Breast epithelium (tissue), 4 donors: Measurements from ENCODE around the gene SIK3. TPM values are rescaled to one million over a fixed set of nuclear protein-coding genes. Genes with fewer than 3 reads are reported as not detected.
A peak's percentile ranks its signal among the peaks of the same experiment; 100 is the strongest.

ENCODE experiments used
- DNase-seq, 2 donors: peaks; one replicate each; pipeline ENCODE4 v3.0.0-alpha.2; 2019; ENCODE audit warnings: low spot score in 2 of 2
- H3K27ac ChIP-seq, 2 donors: fragments of 200-600 bp; sonication (generic) in 1 of 2; one replicate each; pipeline ENCODE4 v1.5.1; 2016 to 2019; ENCODE audit warnings: mild to moderate bottlenecking in 1 of 2
- H3K27me3 ChIP-seq, 2 donors: fragments of 200-600 bp; sonication (generic) in 1 of 2; one replicate each; pipeline versions ENCODE4 v1.5.1 to v1.6.0; 2017 to 2019; ENCODE audit warnings: control low read depth in 1 of 2, mild to moderate bottlenecking in 1 of 2
- H3K36me3 ChIP-seq: fragments of 200-600 bp; one replicate; pipeline ENCODE4 v1.5.1; 2019
- H3K4me1 ChIP-seq, 2 donors: fragments of 200-600 bp; sonication (generic); one replicate each; pipeline ENCODE4 v1.5.1; 2016 to 2019; ENCODE audit warnings: control low read depth in 1 of 2
- H3K4me3 ChIP-seq, 3 donors: fragments of 200-600 bp; sonication (generic); 1 replicate in 2 of 3; 2 replicates in 1 of 3; pipeline ENCODE4 v1.5.1; 2016 to 2019; ENCODE audit warnings: mild to moderate bottlenecking in 3 of 3, moderate library complexity in 2 of 3
- H3K9me3 ChIP-seq, 2 donors: fragments of 200-600 bp; sonication (generic) in 1 of 2; one replicate each; pipeline ENCODE4 v1.5.1; 2016 to 2019; ENCODE audit warnings: control low read depth in 1 of 2
- CTCF ChIP-seq, 3 donors: fragments of 450-650 bp; IDR thresholded peaks; one replicate each; pipeline ENCODE4 v1.5.1; 2016 to 2017; ENCODE audit warnings: antibody characterized with exemption in 3 of 3, mild to moderate bottlenecking in 3 of 3, moderate library complexity in 3 of 3
- POLR2A ChIP-seq: fragments of 450-650 bp; IDR thresholded peaks from one replicate; pipeline ENCODE4 v1.6.1; 2016; ENCODE audit warnings: antibody characterized with exemption, mild to moderate bottlenecking, moderate library complexity
- POLR2AphosphoS5 ChIP-seq, 3 donors: sonication (generic); formaldehyde crosslinking; IDR thresholded peaks; one replicate each; pipeline ENCODE4 v1.6.1; 2017; ENCODE audit warnings: antibody characterized with exemption in 3 of 3
- intact Hi-C: fragments of 100-400 bp; cut with DNase I; formaldehyde crosslinking; loops from one replicate; pipeline ENCODE4 v1.15.1; 2023; ENCODE audit warnings: low total_unique reads
- total RNA-seq, 3 donors: library from RNA; depleted of rRNA; stranded (reverse); fragments of >200 nt; gene quantifications; one replicate each; pipeline ENCODE4 v1.1.0, GENCODE V29; 2016

Gene SIK3
- total RNA-seq, 3 donors from 2014 or later: 26.9 to 110 (median 57.0) TPM

- TF ChIP-seq POLR2AphosphoS5 (IDR thresholded peaks at IDR 0.05) (no peak), POLR2A (no peak), CTCF (IDR thresholded peaks at IDR 0.05) (no peak)
- Histone ChIP-seq H3K9me3 (no peaks in the 10 kb centered on the region), H3K27ac (no peak within 1 kb of the TSS), H3K27me3 (no peaks in the 10 kb centered on the region), H3K4me3 (no peak within 1 kb of the TSS), H3K36me3 (no peaks in the 10 kb centered on the region), H3K4me1 (no peaks in the 10 kb centered on the region)
- DNase-seq: no peak
- intact Hi-C loops: no loop called here
Measured at GRCh38 chr11:116823031-116823843, 275.0 kb downstream of the SIK3 start, which contains the start of gene APOA4. TSS of gene APOA4 (minus strand) at chr11:116823304. CDS start at chr11:116823191, 113 bp downstream.

GRCh38 chr11:116822575-116822974, 275.7 kb downstream of the SIK3 start:
- TF ChIP-seq POLR2AphosphoS5 (IDR thresholded peaks at IDR 0.05): no peak
- TF ChIP-seq CTCF (IDR thresholded peaks at IDR 0.05): no peak
- TF ChIP-seq POLR2A: no peak
- no peak for DNase-seq
- intact Hi-C loops: no loop called here

GRCh38 chr11:116821050-116821918, 276.9 kb downstream of the SIK3 start:
- TF ChIP-seq POLR2AphosphoS5 (IDR thresholded peaks at IDR 0.05) (no peak), CTCF (IDR thresholded peaks at IDR 0.05) (no peak), POLR2A (no peak)
- no peaks in the 10 kb centered on the region for H3K4me1 ChIP-seq
- no peak overlapping the region for H3K27ac ChIP-seq
- H3K9me3 ChIP-seq: no peaks in the 10 kb centered on the region
- no peaks in the 10 kb centered on the region for H3K27me3 ChIP-seq
- H3K4me3 ChIP-seq: no peak overlapping the region
- intact Hi-C loops: no loop called here
- peak in 1 of 2 donors; percentile 46 for DNase-seq
- no peaks in the 10 kb centered on the region for H3K36me3 ChIP-seq

More at GRCh38 chr11:116822575-116822974, 275.7 kb downstream of the SIK3 start:
- Histone ChIP-seq H3K9me3 (no peaks in the 10 kb centered on the region), H3K27ac (no peak overlapping the region), H3K36me3 (no peaks in the 10 kb centered on the region), H3K4me1 (no peaks in the 10 kb centered on the region), H3K4me3 (no peak overlapping the region), H3K27me3 (no peaks in the 10 kb centered on the region)

GRCh38 chr11:116819049-116819448, 279.2 kb downstream of the SIK3 start:
- Histone ChIP-seq H3K27me3 (no peaks in the 10 kb centered on the region), H3K27ac (no peak overlapping the region), H3K4me3 (no peak overlapping the region), H3K36me3 (no peaks in the 10 kb centered on the region), H3K9me3 (no peaks in the 10 kb centered on the region), H3K4me1 (no peaks in the 10 kb centered on the region)
- DNase-seq: peak in 1 of 2 donors; percentile 7
- intact Hi-C loops: no loop called here
- TF ChIP-seq CTCF (IDR thresholded peaks at IDR 0.05) (no peak), POLR2AphosphoS5 (IDR thresholded peaks at IDR 0.05) (no peak), POLR2A (no peak)
